ENCODE data around the gene PIP5K1B. TPM values are rescaled to one million over a fixed set of nuclear protein-coding genes. Genes with fewer than 3 reads are reported as not detected.

Gene PIP5K1B
- total and polyA plus RNA-seq, 2 experiments from 2014 or later: 1.3 to 2.8 TPM

DNA sequence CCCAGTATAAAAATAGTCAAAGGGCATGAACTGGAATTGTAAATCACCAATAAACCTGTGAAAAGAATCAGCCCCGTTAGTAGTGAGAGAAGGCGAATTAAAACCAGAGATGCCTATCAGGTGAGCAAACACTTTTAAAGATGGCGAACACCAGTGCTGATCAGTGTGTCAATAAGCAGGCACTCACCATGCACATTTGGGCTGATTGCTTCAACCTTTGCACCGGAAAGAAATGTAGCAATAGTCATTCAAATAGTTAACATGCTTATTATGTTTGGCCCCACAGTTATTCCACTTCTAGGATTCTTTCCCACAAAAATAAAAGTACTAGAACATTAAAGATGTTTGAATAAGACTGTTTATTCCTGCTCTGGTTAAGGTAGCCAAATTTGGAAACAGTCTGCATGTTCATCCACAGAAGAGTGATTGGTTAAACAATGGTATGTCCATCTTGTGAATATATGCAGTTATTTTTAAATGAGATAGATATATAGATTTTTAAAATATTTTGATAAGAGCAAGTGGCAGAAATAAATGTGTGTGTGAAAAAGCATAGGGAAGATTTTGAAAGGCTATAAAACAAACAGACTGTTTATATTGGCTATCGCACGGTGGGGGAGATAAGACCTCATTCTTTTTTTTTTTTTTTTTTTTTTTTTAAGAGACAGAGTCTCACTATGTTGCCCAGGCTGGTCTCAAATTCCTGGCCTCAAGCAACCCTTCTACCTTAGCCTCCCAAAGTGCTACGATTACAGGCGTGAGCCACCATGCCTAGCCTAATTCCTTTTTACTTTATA, 112.2 kb downstream of the PIP5K1B start:
- Histone ChIP-seq H3K79me2 (replicated peaks; ENCODE audit: insufficient read depth) (no peaks in the 10 kb centered on the region), H2AFZ (no peak overlapping the region), H3K4me3 (no peak overlapping the region), H3K27ac (ENCODE audit: low read depth) (no peak overlapping the region), H3F3A (replicated peaks; ENCODE audit: low read depth) (no peaks in the 10 kb centered on the region), H3K4me1 (ENCODE audit: insufficient read depth) (no peaks in the 10 kb centered on the region), H3K36me3 (ENCODE audit: insufficient read depth) (no peaks in the 10 kb centered on the region), H3K4me2 (no peak overlapping the region), H4K20me1 (replicated peaks; ENCODE audit: insufficient read depth) (no peaks in the 10 kb centered on the region), H3K9me2 (ENCODE audit: insufficient read depth) (no peaks in the 10 kb centered on the region), H3K27me3 (ENCODE audit: insufficient read depth) (no peaks in the 10 kb centered on the region)
- H3K27ac Mint-ChIP-seq: no peak overlapping the region
- no peaks in the 10 kb centered on the region for H3K36me3 Mint-ChIP-seq (ENCODE audit: low read depth)
- no peaks in the 10 kb centered on the region for H3K27me3 Mint-ChIP-seq (ENCODE audit: insufficient read depth, low read depth, poor library complexity)
- DNase-seq (ENCODE audit: low spot score) (no peak), ATAC-seq (no peak)
- H3K4me3 Mint-ChIP-seq: no peak overlapping the region
- TF ChIP-seq ZNF114 (CRISPR knock-in tag; IDR thresholded peaks at IDR 0.05) (no peak), EZH2phosphoT487 (IDR thresholded peaks at IDR 0.05; ENCODE audit: unreplicated experiment) (no peak), EZH2 (IDR thresholded peaks at IDR 0.05; ENCODE audit: low read depth, unreplicated experiment) (no peak), POLR2AphosphoS5 (IDR thresholded peaks at IDR 0.05; ENCODE audit: low read depth) (no peak), NANOG (IDR thresholded peaks at IDR 0.05; ENCODE audit: borderline replicate concordance) (no peak), STAT1 (IDR thresholded peaks at IDR 0.05; ENCODE audit: unreplicated experiment) (no peak), CREB1 (CRISPR knock-in tag; IDR thresholded peaks at IDR 0.05; ENCODE audit: low read depth) (no peak), JUNB (IDR thresholded peaks at IDR 0.05; ENCODE audit: unreplicated experiment) (no peak)
- TF ChIP-seq, protein P1, sequence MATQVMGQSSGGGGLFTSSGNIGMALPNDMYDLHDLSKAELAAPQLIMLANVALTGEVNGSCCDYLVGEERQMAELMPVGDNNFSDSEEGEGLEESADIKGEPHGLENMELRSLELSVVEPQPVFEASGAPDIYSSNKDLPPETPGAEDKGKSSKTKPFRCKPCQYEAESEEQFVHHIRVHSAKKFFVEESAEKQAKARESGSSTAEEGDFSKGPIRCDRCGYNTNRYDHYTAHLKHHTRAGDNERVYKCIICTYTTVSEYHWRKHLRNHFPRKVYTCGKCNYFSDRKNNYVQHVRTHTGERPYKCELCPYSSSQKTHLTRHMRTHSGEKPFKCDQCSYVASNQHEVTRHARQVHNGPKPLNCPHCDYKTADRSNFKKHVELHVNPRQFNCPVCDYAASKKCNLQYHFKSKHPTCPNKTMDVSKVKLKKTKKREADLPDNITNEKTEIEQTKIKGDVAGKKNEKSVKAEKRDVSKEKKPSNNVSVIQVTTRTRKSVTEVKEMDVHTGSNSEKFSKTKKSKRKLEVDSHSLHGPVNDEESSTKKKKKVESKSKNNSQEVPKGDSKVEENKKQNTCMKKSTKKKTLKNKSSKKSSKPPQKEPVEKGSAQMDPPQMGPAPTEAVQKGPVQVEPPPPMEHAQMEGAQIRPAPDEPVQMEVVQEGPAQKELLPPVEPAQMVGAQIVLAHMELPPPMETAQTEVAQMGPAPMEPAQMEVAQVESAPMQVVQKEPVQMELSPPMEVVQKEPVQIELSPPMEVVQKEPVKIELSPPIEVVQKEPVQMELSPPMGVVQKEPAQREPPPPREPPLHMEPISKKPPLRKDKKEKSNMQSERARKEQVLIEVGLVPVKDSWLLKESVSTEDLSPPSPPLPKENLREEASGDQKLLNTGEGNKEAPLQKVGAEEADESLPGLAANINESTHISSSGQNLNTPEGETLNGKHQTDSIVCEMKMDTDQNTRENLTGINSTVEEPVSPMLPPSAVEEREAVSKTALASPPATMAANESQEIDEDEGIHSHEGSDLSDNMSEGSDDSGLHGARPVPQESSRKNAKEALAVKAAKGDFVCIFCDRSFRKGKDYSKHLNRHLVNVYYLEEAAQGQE (IDR thresholded peaks at IDR 0.05; ENCODE audit: unreplicated experiment): no peak
- TF ChIP-seq, protein P2, sequence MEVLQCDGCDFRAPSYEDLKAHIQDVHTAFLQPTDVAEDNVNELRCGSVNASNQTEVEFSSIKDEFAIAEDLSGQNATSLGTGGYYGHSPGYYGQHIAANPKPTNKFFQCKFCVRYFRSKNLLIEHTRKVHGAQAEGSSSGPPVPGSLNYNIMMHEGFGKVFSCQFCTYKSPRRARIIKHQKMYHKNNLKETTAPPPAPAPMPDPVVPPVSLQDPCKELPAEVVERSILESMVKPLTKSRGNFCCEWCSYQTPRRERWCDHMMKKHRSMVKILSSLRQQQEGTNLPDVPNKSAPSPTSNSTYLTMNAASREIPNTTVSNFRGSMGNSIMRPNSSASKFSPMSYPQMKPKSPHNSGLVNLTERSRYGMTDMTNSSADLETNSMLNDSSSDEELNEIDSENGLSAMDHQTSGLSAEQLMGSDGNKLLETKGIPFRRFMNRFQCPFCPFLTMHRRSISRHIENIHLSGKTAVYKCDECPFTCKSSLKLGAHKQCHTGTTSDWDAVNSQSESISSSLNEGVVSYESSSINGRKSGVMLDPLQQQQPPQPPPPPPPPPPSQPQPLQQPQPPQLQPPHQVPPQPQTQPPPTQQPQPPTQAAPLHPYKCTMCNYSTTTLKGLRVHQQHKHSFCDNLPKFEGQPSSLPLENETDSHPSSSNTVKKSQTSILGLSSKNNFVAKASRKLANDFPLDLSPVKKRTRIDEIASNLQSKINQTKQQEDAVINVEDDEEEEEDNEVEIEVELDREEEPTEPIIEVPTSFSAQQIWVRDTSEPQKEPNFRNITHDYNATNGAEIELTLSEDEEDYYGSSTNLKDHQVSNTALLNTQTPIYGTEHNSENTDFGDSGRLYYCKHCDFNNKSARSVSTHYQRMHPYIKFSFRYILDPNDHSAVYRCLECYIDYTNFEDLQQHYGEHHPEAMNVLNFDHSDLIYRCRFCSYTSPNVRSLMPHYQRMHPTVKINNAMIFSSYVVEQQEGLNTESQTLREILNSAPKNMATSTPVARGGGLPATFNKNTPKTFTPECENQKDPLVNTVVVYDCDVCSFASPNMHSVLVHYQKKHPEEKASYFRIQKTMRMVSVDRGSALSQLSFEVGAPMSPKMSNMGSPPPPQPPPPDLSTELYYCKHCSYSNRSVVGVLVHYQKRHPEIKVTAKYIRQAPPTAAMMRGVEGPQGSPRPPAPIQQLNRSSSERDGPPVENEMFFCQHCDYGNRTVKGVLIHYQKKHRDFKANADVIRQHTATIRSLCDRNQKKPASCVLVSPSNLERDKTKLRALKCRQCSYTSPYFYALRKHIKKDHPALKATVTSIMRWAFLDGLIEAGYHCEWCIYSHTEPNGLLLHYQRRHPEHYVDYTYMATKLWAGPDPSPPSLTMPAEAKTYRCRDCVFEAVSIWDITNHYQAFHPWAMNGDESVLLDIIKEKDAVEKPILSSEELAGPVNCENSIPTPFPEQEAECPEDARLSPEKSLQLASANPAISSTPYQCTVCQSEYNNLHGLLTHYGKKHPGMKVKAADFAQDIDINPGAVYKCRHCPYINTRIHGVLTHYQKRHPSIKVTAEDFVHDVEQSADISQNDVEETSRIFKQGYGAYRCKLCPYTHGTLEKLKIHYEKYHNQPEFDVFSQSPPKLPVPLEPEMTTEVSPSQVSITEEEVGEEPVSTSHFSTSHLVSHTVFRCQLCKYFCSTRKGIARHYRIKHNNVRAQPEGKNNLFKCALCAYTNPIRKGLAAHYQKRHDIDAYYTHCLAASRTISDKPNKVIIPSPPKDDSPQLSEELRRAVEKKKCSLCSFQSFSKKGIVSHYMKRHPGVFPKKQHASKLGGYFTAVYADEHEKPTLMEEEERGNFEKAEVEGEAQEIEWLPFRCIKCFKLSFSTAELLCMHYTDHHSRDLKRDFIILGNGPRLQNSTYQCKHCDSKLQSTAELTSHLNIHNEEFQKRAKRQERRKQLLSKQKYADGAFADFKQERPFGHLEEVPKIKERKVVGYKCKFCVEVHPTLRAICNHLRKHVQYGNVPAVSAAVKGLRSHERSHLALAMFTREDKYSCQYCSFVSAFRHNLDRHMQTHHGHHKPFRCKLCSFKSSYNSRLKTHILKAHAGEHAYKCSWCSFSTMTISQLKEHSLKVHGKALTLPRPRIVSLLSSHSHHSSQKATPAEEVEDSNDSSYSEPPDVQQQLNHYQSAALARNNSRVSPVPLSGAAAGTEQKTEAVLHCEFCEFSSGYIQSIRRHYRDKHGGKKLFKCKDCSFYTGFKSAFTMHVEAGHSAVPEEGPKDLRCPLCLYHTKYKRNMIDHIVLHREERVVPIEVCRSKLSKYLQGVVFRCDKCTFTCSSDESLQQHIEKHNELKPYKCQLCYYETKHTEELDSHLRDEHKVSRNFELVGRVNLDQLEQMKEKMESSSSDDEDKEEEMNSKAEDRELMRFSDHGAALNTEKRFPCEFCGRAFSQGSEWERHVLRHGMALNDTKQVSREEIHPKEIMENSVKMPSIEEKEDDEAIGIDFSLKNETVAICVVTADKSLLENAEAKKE (CRISPR knock-in tag; IDR thresholded peaks at IDR 0.05): no peak
- TF ChIP-seq, protein P3, sequence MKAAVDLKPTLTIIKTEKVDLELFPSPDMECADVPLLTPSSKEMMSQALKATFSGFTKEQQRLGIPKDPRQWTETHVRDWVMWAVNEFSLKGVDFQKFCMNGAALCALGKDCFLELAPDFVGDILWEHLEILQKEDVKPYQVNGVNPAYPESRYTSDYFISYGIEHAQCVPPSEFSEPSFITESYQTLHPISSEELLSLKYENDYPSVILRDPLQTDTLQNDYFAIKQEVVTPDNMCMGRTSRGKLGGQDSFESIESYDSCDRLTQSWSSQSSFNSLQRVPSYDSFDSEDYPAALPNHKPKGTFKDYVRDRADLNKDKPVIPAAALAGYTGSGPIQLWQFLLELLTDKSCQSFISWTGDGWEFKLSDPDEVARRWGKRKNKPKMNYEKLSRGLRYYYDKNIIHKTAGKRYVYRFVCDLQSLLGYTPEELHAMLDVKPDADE (IDR thresholded peaks at IDR 0.05): no peak
- TF ChIP-seq, protein P4, sequence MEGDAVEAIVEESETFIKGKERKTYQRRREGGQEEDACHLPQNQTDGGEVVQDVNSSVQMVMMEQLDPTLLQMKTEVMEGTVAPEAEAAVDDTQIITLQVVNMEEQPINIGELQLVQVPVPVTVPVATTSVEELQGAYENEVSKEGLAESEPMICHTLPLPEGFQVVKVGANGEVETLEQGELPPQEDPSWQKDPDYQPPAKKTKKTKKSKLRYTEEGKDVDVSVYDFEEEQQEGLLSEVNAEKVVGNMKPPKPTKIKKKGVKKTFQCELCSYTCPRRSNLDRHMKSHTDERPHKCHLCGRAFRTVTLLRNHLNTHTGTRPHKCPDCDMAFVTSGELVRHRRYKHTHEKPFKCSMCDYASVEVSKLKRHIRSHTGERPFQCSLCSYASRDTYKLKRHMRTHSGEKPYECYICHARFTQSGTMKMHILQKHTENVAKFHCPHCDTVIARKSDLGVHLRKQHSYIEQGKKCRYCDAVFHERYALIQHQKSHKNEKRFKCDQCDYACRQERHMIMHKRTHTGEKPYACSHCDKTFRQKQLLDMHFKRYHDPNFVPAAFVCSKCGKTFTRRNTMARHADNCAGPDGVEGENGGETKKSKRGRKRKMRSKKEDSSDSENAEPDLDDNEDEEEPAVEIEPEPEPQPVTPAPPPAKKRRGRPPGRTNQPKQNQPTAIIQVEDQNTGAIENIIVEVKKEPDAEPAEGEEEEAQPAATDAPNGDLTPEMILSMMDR (conservative IDR thresholded peaks at IDR 0.05; ENCODE audit: low read depth in 2 of 2): no peak
- H3K9me3 Mint-ChIP-seq: no peaks in the 10 kb centered on the region
- H3K4me1 Mint-ChIP-seq: no peaks in the 10 kb centered on the region; the same call in 2 of the 3 replicates

Measured in GM23338 (cell line).